HG03442 (cell line): Measurements from ENCODE around the gene SEMA3G.

Experiments
- ATAC-seq: cut with Tn5 transposase; IDR thresholded peaks from one replicate; pipeline ENCODE4 v1.9.1; 2021; ENCODE audit warnings: mild to moderate bottlenecking, moderate library complexity; ENCODE audit not compliant: unreplicated experiment

SEMA3G gene

DNA sequence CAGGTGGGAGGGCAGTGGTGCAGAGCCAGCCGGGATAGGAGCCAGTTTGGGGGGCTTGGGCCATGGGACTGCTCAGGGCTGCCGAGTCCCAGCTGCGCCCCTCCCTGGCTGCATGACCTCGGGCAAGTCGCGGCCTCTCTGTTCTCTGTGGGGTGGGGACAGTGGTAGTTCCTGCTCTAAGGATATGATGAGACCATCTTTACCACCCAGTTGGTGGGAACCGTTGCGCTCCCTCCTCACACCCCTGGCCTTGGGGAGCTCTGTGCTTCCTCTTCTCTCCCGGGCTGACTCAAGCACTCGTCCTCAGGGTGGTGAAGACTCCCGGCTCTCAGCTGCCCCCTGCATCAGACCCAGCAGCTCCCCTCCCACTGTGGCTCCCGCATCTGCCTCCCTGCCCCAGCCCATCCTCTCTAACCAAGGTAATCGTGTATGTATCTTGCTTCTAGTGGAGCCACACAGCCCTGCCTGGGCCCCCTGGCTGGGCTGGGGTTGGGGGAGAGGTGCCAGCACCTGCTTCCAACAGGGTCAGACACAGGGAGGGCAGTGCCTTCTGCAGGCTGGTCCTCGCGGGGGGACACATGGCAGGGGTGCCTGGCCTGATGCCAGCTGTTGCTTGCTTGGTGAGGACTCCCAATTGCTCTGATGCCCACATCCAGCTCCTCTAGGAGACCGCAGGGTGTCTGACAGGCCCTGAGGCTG, 35.1 kb upstream of the SEMA3G start:
- no peak for ATAC-seq

- no peak for ATAC-seq
Measured at GRCh38 chr3:52479037-52479876, 34.4 kb upstream of the SEMA3G start.

DNA sequence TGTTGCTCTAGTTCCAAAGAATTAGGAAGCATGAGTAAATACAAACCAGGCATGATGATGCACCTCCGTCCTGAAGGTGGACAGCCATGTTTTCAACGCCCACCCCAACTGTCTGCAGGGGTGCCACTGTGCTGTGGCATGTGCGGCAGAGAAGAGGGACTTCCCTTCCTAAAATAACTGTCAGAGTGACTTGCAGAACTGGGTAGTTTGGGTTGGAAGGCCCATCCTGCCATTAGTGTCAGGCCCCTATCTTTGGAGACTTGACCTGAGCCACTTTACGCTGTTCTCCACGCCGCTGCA, 32.8 kb upstream of the SEMA3G start:
- no peak for ATAC-seq

DNA sequence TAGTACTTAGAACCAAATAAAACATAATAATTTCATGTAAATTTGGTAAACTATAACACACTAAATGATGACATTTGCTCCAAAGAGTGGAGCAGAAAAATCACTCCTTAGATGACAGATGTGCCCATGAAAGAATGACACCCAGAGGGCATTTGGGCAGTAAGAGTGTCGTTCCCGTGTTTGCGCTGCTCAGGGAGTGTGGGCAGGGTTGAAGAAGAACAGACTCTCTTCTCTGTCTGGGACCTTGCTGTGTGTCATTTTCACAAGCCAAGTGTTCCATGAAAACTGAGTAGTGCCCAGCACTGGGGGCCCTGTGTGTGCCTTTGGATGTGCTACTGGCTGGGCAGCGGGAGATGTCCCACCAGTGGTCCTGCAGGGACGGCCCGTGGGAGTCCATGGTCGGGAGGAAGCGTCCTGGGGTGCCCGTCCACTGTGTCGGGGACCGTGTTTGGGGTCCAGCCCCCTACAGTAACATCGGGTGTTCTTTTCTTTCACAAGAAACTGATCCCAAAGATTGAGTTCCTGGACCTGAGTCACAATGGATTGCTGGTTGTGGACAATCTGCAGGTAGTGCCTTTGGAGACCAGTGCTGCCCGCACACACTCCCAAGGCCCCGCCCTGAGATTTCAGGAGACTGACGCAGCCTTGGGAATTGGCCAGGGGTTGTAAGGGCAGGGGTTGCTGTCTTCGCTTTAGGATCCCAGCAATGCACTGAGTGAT, 32.3 kb upstream of the SEMA3G start:
- ATAC-seq = no peak

GRCh38 chr3:52473026-52473425, 28.1 kb upstream of the SEMA3G start:
- no peak for ATAC-seq

DNA sequence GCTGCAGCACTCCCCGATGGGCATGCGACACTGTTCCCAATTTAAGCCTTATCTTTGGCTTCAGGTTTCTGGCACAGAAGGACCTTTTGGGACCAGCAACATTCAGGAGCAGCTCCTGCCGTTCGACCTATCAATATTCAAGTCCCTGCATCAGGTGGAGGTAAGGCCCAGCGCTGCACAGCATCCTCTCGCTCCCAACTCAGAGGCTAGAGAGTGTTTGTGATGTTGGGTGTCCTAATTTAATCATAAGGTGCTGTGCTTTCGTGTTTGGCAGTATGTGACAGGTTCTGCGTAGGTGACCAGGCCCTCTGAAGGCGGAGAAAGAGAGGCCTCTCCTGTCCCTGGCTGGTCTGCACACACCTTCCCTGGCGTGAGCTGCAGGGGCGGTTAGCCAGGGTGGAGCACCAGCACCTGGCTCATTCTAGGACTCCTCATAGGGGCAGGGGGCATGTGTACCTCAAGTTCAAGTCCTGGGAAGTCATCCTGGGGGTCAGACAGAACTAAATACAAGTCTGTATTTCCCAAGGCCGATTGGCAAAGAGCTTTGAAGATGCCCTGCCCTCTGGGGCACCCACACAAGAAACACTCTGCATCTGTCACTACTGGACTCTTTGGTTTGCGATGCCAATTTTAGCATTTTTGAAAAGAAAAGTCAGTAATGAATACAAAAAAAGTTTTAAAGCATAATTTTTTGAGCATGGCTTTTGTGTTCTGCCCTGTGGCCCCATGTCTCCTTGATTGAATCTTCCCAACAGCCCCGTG, 27.5 kb upstream of the SEMA3G start:
- ATAC-seq = no peak

DNA sequence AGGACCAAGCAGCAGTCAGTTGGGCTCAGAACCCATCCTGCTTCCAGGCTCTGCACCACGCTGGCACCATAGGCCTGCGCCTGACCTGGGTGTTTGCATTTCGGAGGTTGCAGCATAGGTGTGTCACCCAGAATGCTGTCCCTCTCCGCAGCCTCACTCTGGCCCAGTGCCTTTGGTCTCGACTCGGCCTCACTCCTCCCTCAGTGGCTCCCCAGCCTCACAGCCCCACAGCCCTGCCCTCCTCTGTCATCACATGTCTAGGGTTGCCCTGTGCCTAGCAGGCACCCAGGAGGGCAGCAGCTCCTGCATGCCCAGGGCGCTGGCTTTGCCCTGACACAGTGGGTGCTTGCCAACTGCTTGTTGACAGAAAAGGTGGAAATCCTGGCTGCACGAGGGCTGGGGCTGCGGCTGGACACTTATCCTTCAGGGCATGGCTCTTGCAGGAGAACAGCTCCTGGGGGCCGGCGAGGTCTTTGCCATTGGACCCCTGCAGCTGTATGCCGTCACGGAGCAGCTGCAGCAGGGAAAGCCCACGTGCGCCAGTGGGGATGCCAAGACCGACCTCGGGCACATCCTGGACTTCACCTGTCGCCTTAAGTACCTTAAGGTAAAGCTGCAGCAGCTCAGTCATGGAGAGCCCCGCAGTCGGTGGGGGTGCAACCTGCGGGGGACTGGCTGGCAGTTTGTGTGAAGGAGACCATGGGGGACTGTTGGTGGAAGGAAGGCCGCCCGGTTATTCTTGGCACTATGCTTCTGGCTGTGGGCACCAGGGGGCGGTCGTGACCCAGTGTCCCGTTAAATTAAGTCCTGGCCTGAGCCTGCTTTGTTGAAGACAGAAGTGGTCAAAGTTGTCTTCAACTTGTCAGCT, 26.7 kb upstream of the SEMA3G start:
- no peak for ATAC-seq

GRCh38 chr3:52470920-52471319, 26.0 kb upstream of the SEMA3G start:
- ATAC-seq = no peak

DNA sequence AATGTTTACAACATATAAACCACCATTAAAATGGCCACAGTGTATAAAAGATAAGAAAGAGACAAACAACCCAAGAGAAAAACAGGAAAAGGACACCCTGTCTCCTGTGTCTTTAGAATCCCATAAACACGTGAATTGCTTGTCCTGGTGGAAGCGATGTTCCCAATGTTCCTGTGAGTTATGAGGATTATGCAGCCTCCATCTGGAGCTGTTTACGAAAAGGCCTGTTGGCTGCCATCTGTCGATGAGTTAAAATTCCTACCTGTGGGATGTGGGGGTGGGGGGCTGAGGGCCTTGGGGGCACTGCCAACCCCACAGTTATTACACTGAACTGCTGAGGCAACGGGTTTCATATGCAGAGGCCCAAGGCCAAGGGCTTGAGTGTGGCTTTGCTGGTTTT, 24.1 kb upstream of the SEMA3G start:
- no peak for ATAC-seq

DNA sequence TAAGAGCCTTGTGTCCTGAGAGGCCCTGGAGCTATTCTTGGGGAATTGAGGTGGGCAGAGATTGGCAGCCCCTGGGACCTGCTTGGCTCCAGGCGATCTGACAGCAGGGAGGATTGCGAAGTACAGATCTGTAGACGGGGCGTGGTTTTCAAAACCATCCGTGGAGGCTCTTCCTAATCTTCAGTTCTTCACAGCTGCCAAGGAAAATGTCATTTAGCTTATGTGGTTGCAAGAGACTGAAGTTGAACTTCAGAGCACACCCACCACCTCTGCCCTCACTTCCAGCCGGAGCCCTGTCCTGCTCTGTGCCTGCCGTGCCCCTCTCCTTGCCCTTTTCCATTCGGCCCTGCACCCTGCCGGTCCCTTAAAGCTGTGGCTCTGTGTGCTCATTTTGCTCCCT, 23.4 kb upstream of the SEMA3G start:
- no peak for ATAC-seq

DNA sequence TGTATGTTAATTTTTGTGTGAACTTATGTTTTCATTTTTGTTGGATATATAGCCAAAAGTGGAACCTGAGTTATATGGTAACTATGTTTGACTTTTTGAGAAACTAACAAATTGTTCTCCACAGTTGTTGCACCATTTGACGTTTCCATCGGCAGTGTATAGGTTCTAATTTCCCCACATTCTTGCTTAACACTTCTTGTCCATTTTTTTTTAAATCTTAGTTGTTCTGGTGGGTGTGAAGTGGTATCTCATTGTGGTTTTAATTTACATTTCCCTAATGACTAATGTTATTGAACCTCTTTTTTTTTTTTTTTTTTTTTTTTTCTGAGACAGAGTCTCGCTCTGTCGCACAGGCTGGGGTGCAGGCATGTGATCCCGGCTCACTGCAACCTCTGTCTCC, 18.5 kb upstream of the SEMA3G start:
- no peak for ATAC-seq

GRCh38 chr3:52461874-52462273, 17.0 kb upstream of the SEMA3G start:
- ATAC-seq = no peak

DNA sequence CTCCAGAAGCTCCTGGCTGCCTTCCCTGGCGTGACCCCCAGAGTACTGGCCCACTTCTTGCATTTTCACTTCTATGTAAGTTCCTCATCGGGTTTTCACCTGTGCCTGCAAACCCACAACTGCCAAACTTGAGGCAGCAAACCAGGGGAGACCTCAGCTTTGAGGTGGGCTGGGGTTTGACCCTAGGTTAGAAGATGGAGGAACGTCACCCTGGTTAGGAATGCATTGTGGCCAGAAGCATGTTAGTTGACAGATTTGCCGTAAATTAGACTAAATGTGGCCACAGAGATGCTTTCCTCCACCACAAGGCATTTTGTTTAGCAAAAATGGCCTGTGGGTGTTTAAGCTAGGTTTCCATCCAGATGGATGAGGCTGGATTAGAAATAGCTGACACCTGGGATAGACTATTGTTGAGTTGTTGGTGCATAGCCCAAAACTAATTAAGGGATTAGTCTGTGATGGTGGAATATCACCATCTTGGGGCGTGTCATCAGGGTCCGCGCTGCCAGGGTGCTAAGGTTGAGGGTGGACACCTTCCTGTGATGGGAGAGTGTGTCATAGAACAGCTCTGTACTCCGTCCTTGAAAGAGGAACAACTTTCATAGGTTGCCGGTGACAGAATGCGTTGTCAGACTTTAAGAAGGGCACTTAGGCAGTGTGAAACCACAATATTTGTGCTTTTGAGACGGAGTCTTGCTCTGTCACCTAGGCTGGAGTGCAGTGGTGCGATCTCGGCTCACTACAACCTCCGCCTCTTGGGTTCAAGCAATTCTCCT, 14.1 kb upstream of the SEMA3G start:
- no peak for ATAC-seq

GRCh38 chr3:52458031-52458760, 13.3 kb upstream of the SEMA3G start:
- no peak for ATAC-seq

- ATAC-seq = no peak
Measured at GRCh38 chr3:52456800-52457183, 11.9 kb upstream of the SEMA3G start.

GRCh38 chr3:52456169-52456799, 11.4 kb upstream of the SEMA3G start:
- no peak for ATAC-seq

GRCh38 chr3:52455283-52456168, 10.6 kb upstream of the SEMA3G start, which contains the start of gene NISCH:
NISCH (plus strand) TSS chr3:52455604; CDS start chr3:52455642, 38 bp downstream.
- peak; percentile 80 for ATAC-seq
